Activated CD8-positive, alpha-beta memory T cell treated with anti-CD3 and anti-CD28 coated beads for 1 hour (primary cell): ENCODE data around the gene PPP1R13B.
"Not testable (repeated sequence)": the region's sequence is repeated elsewhere in the genome, so short reads cannot be mapped to it uniquely, and the experiment has no call there.

Experiments
- DNase-seq, 2 donors: peaks; one replicate each; pipeline ENCODE4 v3.0.0-alpha.2; 2020; ENCODE audit warnings: low read depth in 1 of 2; ENCODE audit errors: extremely low read depth in 1 of 2

Gene PPP1R13B

DNA sequence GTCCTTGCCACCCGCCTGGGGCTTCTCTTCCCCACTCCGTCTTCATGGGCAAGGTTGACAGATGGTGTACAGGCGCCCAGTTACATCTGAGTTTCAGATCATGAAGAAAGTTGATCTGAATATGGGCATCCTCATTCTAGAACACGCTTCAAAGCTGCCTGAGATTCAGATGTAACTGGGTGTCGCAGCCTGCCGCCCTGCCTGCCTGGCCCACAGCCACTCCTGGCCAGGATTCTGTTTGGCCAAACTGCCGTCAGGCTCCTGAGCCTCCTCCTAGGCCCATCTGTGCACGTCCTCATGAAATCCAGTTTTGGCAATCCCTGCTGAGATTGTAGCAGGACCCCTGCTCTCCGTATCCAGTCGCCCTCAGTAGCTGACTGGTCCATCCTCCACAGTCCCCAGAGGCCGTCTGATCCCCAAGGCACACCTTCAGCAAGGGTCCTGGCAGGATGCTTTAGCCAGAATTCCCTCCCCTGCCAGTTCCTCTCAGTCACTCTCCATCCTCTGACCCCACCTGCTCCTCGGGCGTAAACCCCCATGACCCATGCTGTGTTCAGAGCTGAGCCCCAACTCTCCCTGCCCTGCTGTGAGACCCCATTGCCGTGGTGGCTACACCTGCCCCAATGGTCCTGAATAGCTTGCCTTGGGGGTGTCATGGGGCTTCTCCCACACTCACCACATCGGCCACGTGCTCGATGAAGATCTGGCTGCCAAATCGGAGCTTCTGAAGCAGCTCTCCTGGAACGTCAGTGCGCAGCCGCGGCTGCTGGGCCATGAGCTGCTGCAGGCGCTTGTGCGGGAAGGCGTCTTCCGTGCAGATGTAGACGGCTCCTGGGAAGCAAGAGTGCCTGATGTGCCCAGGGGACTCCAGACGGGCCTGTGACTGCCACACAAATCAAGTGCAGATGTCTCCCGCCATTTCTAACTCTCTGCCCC is 144.6 kb downstream of the PPP1R13B start:
- no peak for DNase-seq

DNA sequence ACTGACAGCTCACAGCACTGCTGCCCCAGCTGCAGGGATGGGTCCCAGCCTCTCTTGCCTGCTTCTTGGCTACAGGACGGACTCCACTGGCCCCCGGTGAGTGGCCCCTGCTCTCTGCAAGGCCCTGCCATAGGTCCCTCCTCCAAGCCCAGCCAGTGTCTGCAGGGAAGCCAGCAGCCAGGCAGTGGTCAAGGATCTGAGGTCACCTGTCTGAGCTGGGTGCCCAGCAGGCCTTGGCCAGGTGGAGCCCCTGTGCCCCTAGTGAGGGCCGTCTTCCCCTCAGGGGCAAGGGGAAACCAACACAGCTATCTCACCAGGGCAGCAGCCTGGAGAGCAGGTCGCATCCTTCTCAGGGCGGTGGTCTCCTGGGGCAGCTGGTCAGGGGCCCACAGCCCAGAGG is 145.3 kb downstream of the PPP1R13B start:
- DNase-seq, result no peak

GRCh38 chr14:103700753-103701490 is 146.5 kb downstream of the PPP1R13B start:
- no peak for DNase-seq

GRCh38 chr14:103699901-103700752 is 147.2 kb downstream of the PPP1R13B start:
- no peak for DNase-seq

GRCh38 chr14:103699261-103699661 is 148.1 kb downstream of the PPP1R13B start:
- DNase-seq, result no peak

DNA sequence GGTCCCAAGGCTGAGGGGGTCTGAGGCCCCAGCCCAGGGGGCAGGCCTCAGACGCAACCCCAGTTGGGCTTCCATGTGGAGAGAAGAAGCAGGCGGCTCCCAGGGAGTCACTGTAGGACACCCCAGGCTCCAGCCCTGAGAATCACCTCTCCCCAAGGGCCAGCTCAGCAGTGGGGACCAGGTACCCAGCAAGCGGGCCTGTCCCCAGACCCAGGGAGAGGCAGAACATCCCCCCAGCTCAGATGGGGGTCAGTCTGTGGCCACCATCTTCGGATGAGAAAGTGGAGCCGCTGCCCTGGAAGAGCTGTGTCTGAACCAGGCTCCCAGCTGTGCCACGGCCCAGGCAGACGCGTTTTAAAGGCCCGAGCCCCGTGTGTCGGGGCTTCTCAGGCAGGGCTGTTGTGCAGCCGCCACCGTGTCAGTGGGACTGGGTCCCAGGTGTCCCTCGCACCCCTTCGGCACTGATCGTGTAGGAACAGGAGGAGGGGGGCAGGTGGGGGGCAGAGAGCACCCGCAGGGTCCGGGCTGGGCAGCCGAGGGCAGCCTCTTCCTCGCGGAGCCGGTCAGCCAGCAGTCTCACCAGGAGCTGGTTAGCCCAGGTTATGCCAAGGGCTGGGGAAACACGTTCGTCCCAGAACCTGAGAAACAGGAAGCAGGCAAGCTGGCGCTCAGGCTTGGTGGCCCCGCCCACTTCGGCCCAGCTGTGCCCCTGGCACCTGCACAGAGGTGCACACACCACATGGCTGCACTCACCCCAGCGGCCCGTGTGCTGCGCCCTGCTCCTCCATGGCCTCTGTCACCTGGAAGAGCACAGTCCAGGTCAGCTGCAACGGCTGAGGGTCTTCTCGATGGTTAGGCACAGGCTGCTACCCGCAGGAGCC is 148.8 kb downstream of the PPP1R13B start:
- DNase-seq, result no peak

DNA sequence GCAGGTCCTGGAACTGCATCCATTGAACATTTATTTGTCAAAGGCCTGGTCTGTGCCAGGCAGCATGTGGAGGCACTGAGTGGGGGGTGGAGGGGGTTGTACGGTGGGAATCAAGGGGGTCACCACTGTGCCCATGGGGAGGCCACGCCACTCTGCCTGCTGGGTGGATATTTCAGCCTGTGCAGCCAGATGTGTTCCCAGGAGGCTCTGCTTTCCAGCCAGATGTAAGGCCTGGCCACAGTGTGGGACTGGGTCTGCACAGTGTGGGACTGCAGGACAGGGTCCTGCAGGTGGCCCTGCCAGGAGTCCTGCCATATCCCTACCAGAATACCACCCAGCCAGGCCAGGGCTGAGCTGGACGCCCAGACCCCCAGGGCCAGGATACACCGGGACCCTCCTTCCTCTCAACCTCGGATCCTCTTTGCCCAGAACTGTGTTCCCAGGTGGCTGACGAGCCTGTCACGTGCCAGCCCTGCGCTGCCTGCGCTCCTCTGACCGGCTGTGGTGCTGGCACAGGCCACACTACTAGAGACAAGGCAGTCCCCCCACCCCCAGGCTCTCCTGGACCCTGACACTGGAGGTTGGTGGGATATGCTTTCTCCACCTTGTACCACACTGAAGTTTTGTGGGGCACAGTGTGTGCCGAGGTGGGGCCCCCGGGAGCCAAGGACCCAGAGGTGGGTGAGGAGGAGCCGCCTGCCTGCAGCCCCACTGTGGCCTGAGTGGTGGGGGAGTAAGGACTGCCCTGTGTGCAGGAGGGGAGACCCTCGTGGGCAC is 149.6 kb downstream of the PPP1R13B start:
- no peak for DNase-seq

DNA sequence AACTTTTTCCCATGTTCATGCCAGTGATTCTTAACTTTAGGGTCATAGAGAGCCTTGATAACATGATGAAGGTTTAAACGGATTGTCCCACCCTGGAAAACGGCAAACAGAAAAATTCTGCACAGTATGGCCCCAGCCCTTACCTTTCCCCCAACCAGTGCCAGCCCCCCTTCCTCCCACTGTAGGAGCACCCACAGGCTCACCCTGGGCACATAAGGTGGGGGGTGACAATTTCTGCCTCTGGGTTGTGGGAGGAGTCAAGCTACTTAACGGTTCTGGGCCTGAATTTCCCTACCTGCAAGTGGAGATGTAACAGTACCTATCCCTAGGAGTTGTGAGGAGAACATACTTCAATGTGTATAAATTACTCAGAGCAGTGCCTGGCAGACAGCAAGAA is 150.2 kb downstream of the PPP1R13B start:
- DNase-seq, result no peak

GRCh38 chr14:103696466-103697071 is 150.8 kb downstream of the PPP1R13B start:
- DNase-seq, result no peak

DNA sequence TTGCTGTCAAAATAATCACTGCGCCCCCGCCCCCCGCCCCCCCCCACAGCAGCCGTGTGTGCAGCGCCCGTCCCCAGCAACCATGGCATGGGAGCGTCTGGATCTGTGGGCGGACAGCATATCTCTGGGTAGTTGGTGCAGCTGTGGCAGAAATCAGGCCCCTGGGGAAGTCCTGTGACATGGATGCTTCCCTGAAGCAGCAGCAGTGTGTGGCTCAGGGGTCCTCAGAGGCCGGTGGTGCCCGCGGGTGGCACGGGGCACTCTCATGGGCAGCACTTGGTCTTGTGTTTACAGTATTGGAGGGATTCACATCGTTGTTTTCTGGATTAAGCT is 151.3 kb downstream of the PPP1R13B start:
- no peak for DNase-seq

DNA sequence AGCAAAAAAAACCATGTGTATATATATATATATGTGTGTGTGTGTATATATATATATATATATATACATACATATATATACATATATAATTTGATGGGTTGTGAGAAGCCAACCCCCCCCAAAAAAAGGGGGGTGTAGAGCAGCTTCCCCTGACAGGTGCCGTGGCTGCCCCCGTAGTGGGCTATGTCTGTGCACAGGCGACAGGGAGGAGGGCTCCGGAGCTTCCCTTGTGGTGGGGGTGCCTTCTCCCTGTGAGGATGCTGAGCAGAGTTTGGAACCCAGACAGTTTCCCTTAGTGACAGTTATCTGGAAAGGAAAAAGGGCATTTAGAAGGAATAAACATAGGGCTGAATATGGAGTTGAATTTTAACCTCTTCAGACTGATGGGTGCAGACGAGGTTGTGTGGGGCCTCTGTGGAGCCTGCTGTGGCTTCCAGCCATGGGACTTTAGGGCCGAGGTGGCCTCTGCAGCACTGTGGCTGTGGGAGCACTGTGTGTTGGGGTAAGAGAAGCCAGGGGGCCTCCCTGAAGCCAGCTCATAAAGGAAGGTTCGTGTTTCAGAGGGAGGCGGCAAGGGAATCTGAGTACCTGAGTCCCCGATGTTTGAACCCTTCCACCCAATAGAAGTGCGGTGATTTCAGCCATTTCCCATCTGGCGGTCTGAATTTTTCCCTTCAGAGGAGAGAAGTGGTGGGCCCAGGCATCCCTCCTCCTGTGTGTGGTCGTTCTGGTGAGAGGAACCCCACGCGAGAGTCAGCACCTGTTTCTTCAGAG is 151.9 kb downstream of the PPP1R13B start:
- DNase-seq, result no peak

DNA sequence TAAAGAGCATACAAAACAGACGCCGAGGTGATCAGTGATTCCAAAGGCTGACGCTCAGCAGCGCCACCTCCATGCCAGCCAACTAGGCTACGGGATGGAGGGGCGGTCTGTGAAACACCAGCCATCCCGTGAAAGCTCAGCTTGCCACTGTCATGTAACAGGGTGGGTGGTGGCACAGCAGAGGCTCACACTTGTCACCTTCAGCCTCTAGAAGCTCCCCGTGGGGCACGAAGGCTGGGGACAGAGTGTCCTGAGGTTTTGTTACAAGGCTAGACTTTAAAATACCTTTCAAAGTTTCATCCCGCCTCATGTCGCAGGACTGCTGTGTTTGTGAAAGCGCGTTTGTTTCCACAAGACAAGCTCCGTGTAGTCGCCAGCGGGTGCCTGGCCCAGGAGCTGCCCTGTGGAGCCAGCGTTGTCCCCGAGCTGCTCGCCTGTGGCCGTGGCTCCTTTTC is 152.8 kb downstream of the PPP1R13B start:
- no peak for DNase-seq

DNA sequence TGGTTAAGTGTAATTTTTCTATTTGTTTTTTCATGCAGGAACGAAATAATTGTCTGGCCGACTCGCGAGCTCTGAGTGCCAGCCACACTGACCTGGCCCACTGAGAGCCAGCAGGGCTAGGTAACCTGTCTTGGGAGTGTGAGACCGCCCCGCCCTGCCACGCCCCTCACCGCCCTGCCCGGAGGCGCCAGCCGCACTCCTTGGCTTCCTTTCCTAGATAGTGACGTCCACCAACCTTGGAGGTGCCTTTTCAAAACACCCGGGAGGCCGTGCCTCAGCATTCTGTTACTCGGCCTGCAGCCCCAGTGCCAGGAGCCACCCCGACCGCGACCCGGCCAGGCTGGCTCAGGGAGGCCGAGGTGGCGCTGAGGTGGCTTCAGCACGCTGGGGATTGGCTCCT is 153.9 kb downstream of the PPP1R13B start:
- DNase-seq, result no peak

DNA sequence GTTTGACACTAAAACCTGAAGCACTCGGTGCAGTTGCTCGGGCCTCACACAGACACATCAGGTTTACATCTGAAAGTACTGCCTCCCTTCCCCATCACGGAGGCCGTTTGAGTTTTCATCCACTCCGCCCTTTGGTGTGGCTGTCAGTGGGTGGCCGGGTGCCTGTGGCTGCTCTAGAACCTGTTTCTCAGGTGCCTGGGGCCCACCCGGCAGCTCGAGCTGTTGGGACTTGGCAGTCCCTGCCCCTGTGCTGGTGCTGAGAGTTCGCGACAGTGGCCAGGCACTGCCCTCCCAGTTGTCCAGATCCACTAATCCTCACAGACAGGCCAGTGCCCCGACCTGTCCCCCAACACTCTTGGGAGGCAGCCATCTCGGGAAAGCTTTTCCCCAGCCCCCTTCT is 154.5 kb downstream of the PPP1R13B start:
- DNase-seq, result no peak

GRCh38 chr14:103692159-103692558 is 155.2 kb downstream of the PPP1R13B start:
- no peak for DNase-seq

DNA sequence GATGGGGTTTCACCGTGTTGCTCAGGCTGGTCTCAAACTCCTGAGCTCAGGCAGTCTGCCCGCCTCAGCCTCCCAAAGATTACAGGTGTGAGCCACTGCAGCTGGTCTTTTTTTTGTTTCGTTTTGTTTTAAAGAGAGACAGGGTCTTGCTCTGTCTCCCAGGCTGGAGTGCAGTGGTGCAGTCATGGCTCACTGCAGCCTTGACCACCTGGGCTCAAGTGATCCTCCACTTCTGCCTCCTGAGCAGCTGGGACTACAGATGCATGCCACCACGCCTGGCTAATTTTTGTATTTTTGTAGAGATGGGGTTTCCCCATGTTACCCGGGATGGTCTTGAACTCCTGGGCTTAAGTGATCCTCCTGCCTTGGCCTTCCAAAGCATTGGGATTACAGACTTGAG is 155.7 kb downstream of the PPP1R13B start:
- DNase-seq, result not testable (repeated sequence)

DNA sequence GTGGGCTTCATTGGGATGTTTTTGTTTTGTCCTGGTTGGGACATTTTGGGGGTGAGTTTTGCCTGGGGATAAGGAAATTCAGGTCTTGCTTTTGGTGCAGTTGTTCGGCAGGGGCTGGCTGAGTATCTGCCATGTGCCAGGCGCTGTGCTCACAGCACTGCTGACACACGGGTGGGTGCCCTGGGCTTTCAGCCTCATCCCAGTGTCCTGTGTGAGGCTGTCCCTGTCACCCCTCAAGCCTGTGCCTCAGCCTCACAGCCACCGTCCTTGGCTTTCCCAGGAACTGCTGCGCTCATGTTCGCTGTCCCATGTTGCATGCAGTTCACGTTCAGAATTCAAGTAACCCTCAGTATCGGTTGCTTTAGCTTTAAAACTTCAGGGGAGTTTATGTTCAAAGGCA is 157.0 kb downstream of the PPP1R13B start:
- no peak for DNase-seq
